ENCODE measurements around the gene OR4K13. TPM values are rescaled to one million over a fixed set of nuclear protein-coding genes. Genes with fewer than 3 reads are reported as not detected.

Gene OR4K13
- total RNA-seq, 1 donor from 2014 or later: not detected

DNA sequence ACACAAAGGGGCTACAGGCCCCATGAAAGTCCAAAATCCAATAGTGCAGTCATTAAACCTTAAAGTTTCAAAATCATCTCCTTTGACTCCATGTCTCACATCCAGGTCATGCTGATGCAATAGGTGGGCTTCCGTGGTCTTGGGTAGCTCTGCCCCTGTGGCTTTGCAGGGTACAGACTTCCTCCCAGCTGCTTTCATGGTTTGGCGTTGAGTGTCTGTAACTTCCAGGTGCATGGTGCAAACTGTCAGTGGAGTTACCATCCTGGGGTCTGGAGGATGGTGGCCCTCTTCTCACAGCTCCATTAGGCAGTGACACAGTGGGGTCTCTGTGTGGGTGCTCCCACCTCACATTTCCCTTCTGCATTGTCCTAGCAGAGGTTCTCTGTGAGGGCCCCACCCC is 42.4 kb downstream of the OR4K13 start:
- no peak overlapping the region for H3K27ac ChIP-seq
- DNase-seq (ENCODE audit: extremely low spot score in 2 of 2): no peak
- TF ChIP-seq POLR2A (IDR thresholded peaks at IDR 0.05): no peak
- TF ChIP-seq POLR2AphosphoS5 (IDR thresholded peaks at IDR 0.05; ENCODE audit: insufficient read depth in 1 of 2, low read depth in 1 of 2): no peak
- TF ChIP-seq, protein P1, sequence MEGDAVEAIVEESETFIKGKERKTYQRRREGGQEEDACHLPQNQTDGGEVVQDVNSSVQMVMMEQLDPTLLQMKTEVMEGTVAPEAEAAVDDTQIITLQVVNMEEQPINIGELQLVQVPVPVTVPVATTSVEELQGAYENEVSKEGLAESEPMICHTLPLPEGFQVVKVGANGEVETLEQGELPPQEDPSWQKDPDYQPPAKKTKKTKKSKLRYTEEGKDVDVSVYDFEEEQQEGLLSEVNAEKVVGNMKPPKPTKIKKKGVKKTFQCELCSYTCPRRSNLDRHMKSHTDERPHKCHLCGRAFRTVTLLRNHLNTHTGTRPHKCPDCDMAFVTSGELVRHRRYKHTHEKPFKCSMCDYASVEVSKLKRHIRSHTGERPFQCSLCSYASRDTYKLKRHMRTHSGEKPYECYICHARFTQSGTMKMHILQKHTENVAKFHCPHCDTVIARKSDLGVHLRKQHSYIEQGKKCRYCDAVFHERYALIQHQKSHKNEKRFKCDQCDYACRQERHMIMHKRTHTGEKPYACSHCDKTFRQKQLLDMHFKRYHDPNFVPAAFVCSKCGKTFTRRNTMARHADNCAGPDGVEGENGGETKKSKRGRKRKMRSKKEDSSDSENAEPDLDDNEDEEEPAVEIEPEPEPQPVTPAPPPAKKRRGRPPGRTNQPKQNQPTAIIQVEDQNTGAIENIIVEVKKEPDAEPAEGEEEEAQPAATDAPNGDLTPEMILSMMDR (IDR thresholded peaks at IDR 0.05): no peak
- no peaks in the 10 kb centered on the region for H3K36me3 ChIP-seq
- intact Hi-C loops (cut with DNase I): no loop called here
- no peaks in the 10 kb centered on the region for H3K27me3 ChIP-seq
- no peaks in the 10 kb centered on the region for H3K4me1 ChIP-seq
- no peaks in the 10 kb centered on the region for H3K9me3 ChIP-seq
- H3K4me3 ChIP-seq: no peak overlapping the region

Other genes with a start within 250 kb of the OR4K13 start
- gene OR4N2, start 232.3 kb downstream of the OR4K13 start, total RNA-seq: not detected
- not detected for gene OR4K2, start 160.9 kb downstream of the OR4K13 start, total RNA-seq
- gene OR4K5, start 115.4 kb downstream of the OR4K13 start, total RNA-seq: not detected
- gene OR4K1, start 105.1 kb downstream of the OR4K13 start, total RNA-seq: not detected
- not detected for gene OR4K15, start 60.4 kb downstream of the OR4K13 start, total RNA-seq
- not detected for gene OR4Q2, start 33.9 kb downstream of the OR4K13 start, total RNA-seq
- gene OR4K14, start 16.7 kb downstream of the OR4K13 start, total RNA-seq: not detected
- not detected for gene OR4L1, start 24.0 kb upstream of the OR4K13 start, total RNA-seq
- not detected for gene OR4K17, start 74.7 kb upstream of the OR4K13 start, total RNA-seq
- gene OR4N5, start 102.8 kb upstream of the OR4K13 start, total RNA-seq: not detected
- gene OR11G2, start 154.9 kb upstream of the OR4K13 start, total RNA-seq: not detected
- not detected for gene OR11H6, start 187.7 kb upstream of the OR4K13 start, total RNA-seq
- gene OR11H7, start 192.9 kb upstream of the OR4K13 start, total RNA-seq: not detected
- not detected for gene OR11H4, start 203.2 kb upstream of the OR4K13 start, total RNA-seq

Measured in vagina (tissue), 2 donors.